Lower leg skin (tissue), 3 donors: ENCODE data around the gene LCT.
"Not testable (repeated sequence)": the region's sequence is repeated elsewhere in the genome, so short reads cannot be mapped to it uniquely, and the experiment has no call there.

Experiments
- POLR2A ChIP-seq, 2 donors: fragments of 450-650 bp; IDR thresholded peaks; one replicate each; pipeline ENCODE4 v1.6.1; 2016 to 2017; ENCODE audit warnings: antibody characterized with exemption in 2 of 2, mild to moderate bottlenecking in 1 of 2, moderate library complexity in 1 of 2
- TF ChIP-seq, protein P1 (sequence below), 3 donors: fragments of 450-650 bp; IDR thresholded peaks; one replicate each; pipeline ENCODE4 v1.5.1; 2016; ENCODE audit warnings: antibody characterized with exemption in 3 of 3, mild to moderate bottlenecking in 3 of 3, moderate library complexity in 2 of 3

DNA sequence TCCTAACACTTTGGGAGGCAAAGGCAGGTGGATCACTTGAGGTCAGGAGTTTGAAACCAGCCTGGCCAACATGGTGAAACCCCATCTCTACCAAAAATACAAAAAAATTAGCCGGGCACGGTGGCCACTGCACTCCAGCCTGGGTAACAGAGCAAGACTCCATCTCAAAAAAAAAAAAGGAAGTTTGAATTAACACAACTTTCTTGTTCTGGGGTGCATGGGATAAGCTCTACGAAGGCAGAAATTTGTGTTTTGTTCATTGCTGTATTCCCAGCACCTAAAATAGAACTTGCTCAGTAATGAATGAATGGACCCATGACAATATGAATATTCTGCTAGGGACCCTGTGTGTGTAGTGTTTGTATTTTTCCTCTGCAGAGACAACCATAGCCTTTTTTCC, 29.1 kb downstream of the LCT start:
- TF ChIP-seq, protein P1, sequence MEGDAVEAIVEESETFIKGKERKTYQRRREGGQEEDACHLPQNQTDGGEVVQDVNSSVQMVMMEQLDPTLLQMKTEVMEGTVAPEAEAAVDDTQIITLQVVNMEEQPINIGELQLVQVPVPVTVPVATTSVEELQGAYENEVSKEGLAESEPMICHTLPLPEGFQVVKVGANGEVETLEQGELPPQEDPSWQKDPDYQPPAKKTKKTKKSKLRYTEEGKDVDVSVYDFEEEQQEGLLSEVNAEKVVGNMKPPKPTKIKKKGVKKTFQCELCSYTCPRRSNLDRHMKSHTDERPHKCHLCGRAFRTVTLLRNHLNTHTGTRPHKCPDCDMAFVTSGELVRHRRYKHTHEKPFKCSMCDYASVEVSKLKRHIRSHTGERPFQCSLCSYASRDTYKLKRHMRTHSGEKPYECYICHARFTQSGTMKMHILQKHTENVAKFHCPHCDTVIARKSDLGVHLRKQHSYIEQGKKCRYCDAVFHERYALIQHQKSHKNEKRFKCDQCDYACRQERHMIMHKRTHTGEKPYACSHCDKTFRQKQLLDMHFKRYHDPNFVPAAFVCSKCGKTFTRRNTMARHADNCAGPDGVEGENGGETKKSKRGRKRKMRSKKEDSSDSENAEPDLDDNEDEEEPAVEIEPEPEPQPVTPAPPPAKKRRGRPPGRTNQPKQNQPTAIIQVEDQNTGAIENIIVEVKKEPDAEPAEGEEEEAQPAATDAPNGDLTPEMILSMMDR (IDR thresholded peaks at IDR 0.05) = not testable (repeated sequence)
- TF ChIP-seq POLR2A (IDR thresholded peaks at IDR 0.05) = not testable (repeated sequence)
